H9 (cell line): ENCODE results near the gene TGFBI. TPM values are rescaled to one million over a fixed set of nuclear protein-coding genes. Genes with fewer than 3 reads are reported as not detected.

ENCODE experiments used
- DNase-seq: peaks from one replicate; pipeline ENCODE4 v3.0.0-alpha.2; 2017
- H2AFZ ChIP-seq: one replicate; pipeline ENCODE4 v1.6.1; 2013; ENCODE audit warnings: mild to moderate bottlenecking, low read length, control low read depth, moderate library complexity
- H2AK5ac ChIP-seq: 2 replicates; pipeline ENCODE4 v1.6.1; 2013; ENCODE audit warnings: low read length, control low read depth, mixed read lengths; ENCODE audit not compliant: insufficient read length
- H2BK120ac ChIP-seq: one replicate; pipeline ENCODE4 v1.6.1; 2013; ENCODE audit warnings: low read depth, mild to moderate bottlenecking, low read length, control low read depth, inconsistent platforms; ENCODE audit not compliant: poor library complexity, severe bottlenecking
- H2BK12ac ChIP-seq: 2 replicates; pipeline ENCODE4 v1.6.1; 2013; ENCODE audit warnings: low read length, control low read depth, mixed read lengths, low read depth; ENCODE audit not compliant: insufficient read length
- H2BK15ac ChIP-seq: 2 replicates; pipeline ENCODE4 v1.6.1; 2013; ENCODE audit warnings: low read depth, low read length, control low read depth
- H2BK20ac ChIP-seq: one replicate; pipeline ENCODE4 v1.6.1; 2013; ENCODE audit warnings: low read depth, mild to moderate bottlenecking, low read length, control low read depth, inconsistent platforms; ENCODE audit not compliant: poor library complexity, severe bottlenecking
- H2BK5ac ChIP-seq: 2 replicates; pipeline ENCODE4 v1.6.1; 2013; ENCODE audit warnings: low read length, control low read depth, mixed read lengths; ENCODE audit not compliant: insufficient read length
- H3K14ac ChIP-seq: 2 replicates; pipeline ENCODE4 v1.6.1; 2013; ENCODE audit warnings: low read length, control low read depth; ENCODE audit not compliant: insufficient read depth
- H3K18ac ChIP-seq: 2 replicates; pipeline ENCODE4 v1.6.1; 2013; ENCODE audit warnings: low read depth, mild to moderate bottlenecking, mixed read lengths, low read length, control low read depth; ENCODE audit not compliant: insufficient read length
- H3K23ac ChIP-seq: 2 replicates; pipeline ENCODE4 v1.6.1; 2013; ENCODE audit warnings: low read length, control low read depth, mixed read lengths, low read depth; ENCODE audit not compliant: insufficient read length
- H3K23me2 ChIP-seq: 2 replicates; pipeline ENCODE4 v1.6.1; 2013; ENCODE audit warnings: low read depth, mild to moderate bottlenecking, mixed read lengths, low read length, control low read depth; ENCODE audit not compliant: insufficient read length, poor library complexity, severe bottlenecking
- H3K27ac ChIP-seq: 2 replicates; pipeline ENCODE4 v1.5.1; 2013; ENCODE audit warnings: low read length, control low read depth, mixed read lengths, low read depth; ENCODE audit not compliant: insufficient read length
- H3K27me3 ChIP-seq: 2 replicates; pipeline ENCODE4 v1.6.1; 2013; ENCODE audit warnings: low read length, control low read depth, inconsistent platforms; ENCODE audit not compliant: insufficient read depth
- H3K4ac ChIP-seq: 2 replicates; pipeline ENCODE4 v1.6.1; 2013; ENCODE audit warnings: low read depth, mild to moderate bottlenecking, control low read depth, inconsistent platforms, low read length, moderate library complexity
- H3K4me1 ChIP-seq: 2 replicates; pipeline ENCODE4 v1.6.1; 2013; ENCODE audit warnings: low read length, control low read depth, inconsistent platforms; ENCODE audit not compliant: insufficient read depth
- H3K4me2 ChIP-seq: 2 replicates; pipeline ENCODE4 v1.6.1; 2013; ENCODE audit warnings: low read length, control low read depth, mixed read lengths; ENCODE audit not compliant: insufficient read length, insufficient read depth
- H3K56ac ChIP-seq: 2 replicates; pipeline ENCODE4 v1.6.1; 2013; ENCODE audit warnings: low read depth, mild to moderate bottlenecking, mixed read lengths, low read length, control low read depth; ENCODE audit not compliant: insufficient read length
- H3K79me1 ChIP-seq: 2 replicates; pipeline ENCODE4 v1.6.1; 2013; ENCODE audit warnings: low read depth, mild to moderate bottlenecking, moderate library complexity, low read length, control low read depth, inconsistent platforms; ENCODE audit not compliant: insufficient read depth, poor library complexity, severe bottlenecking
- H3K79me2 ChIP-seq: 2 replicates; pipeline ENCODE4 v1.6.1; 2013; ENCODE audit warnings: low read length, control low read depth, inconsistent platforms; ENCODE audit not compliant: insufficient read depth
- H3K9ac ChIP-seq: 2 replicates; pipeline ENCODE4 v1.6.1; 2013; ENCODE audit warnings: low read length, control low read depth, mixed read lengths; ENCODE audit not compliant: insufficient read length; ENCODE audit errors: extremely low read depth
- H3K9me3 ChIP-seq: one replicate; pipeline ENCODE4 v1.6.1; 2013; ENCODE audit warnings: low read depth, low read length, inconsistent platforms; ENCODE audit not compliant: control insufficient read depth
- H3T11ph ChIP-seq: one replicate; pipeline ENCODE4 v1.6.1; 2013; ENCODE audit warnings: mild to moderate bottlenecking, low read length, control low read depth, inconsistent platforms
- H4K20me1 ChIP-seq: one replicate; pipeline ENCODE4 v1.6.1; 2013; ENCODE audit not compliant: control insufficient read depth, insufficient read length, insufficient read depth
- H4K5ac ChIP-seq: 2 replicates; pipeline ENCODE4 v1.6.1; 2013; ENCODE audit warnings: low read depth, mild to moderate bottlenecking, mixed read lengths, low read length, control low read depth; ENCODE audit not compliant: insufficient read length
- H4K8ac ChIP-seq: replicated peaks from 2 replicates; pipeline ENCODE4 v1.6.1; 2013; ENCODE audit warnings: low read length, control low read depth, mixed read lengths, low read depth; ENCODE audit not compliant: insufficient read length
- H4K91ac ChIP-seq: 2 replicates; pipeline ENCODE4 v1.6.1; 2013; ENCODE audit warnings: low read depth, mild to moderate bottlenecking, moderate library complexity, mixed read lengths, low read length, control low read depth; ENCODE audit not compliant: insufficient read length
- H3K27ac Mint-ChIP-seq, 3 experiments: 2 replicates in 2 of 3; 3 replicates in 1 of 3; pipeline ENCODE4 v1.8.0; 2020 to 2021; ENCODE audit warnings: mixed read lengths in 3 of 3, mild to moderate bottlenecking in 1 of 3, moderate library complexity in 1 of 3
- H3K27me3 Mint-ChIP-seq: 2 replicates; pipeline ENCODE4 v1.8.0; 2021; ENCODE audit warnings: low read depth, mild to moderate bottlenecking, moderate library complexity, mixed read lengths
- H3K36me3 Mint-ChIP-seq, 3 experiments: 2 replicates in 2 of 3; 3 replicates in 1 of 3; pipeline ENCODE4 v1.8.0; 2020 to 2021; ENCODE audit warnings: low read depth in 3 of 3, mixed read lengths in 3 of 3; ENCODE audit not compliant: insufficient read depth in 1 of 3
- H3K4me1 Mint-ChIP-seq, 2 experiments: 2 replicates each; pipeline ENCODE4 v1.8.0; 2020; ENCODE audit warnings: mixed read lengths in 2 of 2
- H3K4me3 Mint-ChIP-seq, 2 experiments: 2 replicates in 1 of 2; 3 replicates in 1 of 2; pipeline ENCODE4 v1.8.0; 2020 to 2021; ENCODE audit warnings: mild to moderate bottlenecking in 2 of 2, mixed read lengths in 2 of 2, moderate library complexity in 1 of 2
- H3K9me3 Mint-ChIP-seq, 2 experiments: 2 replicates in 1 of 2; 3 replicates in 1 of 2; pipeline ENCODE4 v1.8.0; 2020; ENCODE audit warnings: mild to moderate bottlenecking in 2 of 2, mixed read lengths in 2 of 2, moderate library complexity in 1 of 2
- CTCF ChIP-seq: fragments of 200-600 bp; sonication (generic); conservative IDR thresholded peaks from 3 replicates; pipeline ENCODE4 v1.8.0; 2021; ENCODE audit warnings: antibody characterized with exemption, mild to moderate bottlenecking
- WGBS: extraction: QIAGEN DNeasy Blood & Tissue Kit; methylation state at CpG from one replicate; pipeline ENCODE4 v1.1.7; 2013; ENCODE audit warnings: missing lambda C conversion rate, low lambda C conversion rate, mixed read lengths; ENCODE audit not compliant: insufficient read length; ENCODE audit errors: extremely low coverage; 5-methylcytosine and 5-hydroxymethylcytosine counted together
- total RNA-seq: library from RNA; stranded (reverse); gene quantifications from 2 replicates; pipeline ENCODE4 v1.2.1, GENCODE V29; 2021

Gene TGFBI
- total RNA-seq, 1 experiment from 2014 or later, result 4.7 TPM

GRCh38 chr5:136108180-136108611, 79.4 kb downstream of the TGFBI start:
- TF ChIP-seq CTCF, result no peak
- H3K4me1 ChIP-seq, result peaks cover 3% of the 10 kb centered on the region; the same call in 1 of the 2 replicates
- no peak overlapping the region for H3K27ac Mint-ChIP-seq

More at GRCh38 chr5:136108180-136108611, 79.4 kb downstream of the TGFBI start:
- Histone ChIP-seq H4K5ac (no peak overlapping the region), H3T11ph (no peak overlapping the region), H4K20me1 (no peaks in the 10 kb centered on the region), H2BK5ac (no peak overlapping the region), H3K79me1 (no peaks in the 10 kb centered on the region), H2AFZ (no peak overlapping the region), H4K8ac (no peak overlapping the region), H2BK15ac (no peak overlapping the region), H3K9ac (no peak overlapping the region), H3K9me3 (no peaks in the 10 kb centered on the region), H3K27me3 (no peaks in the 10 kb centered on the region), H3K56ac (no peak overlapping the region), H2BK20ac (no peak overlapping the region), H4K91ac (no peak overlapping the region), H3K23ac (no peak overlapping the region), H3K14ac (no peak overlapping the region), H3K27ac (no peak overlapping the region), H3K23me2 (no peaks in the 10 kb centered on the region), H2BK12ac (no peak overlapping the region), H3K4ac (no peak overlapping the region), H3K18ac (no peak overlapping the region), H2BK120ac (no peak overlapping the region), H3K79me2 (no peaks in the 10 kb centered on the region), H3K4me2 (no peak overlapping the region), H2AK5ac (no peak overlapping the region)
- no peak for DNase-seq
- H3K36me3 Mint-ChIP-seq, result no peaks in the 10 kb centered on the region
- no peak overlapping the region for H3K4me3 Mint-ChIP-seq
- no CpG with 5 or more reads among the region's 2 CpGs for WGBS
- H3K27me3 Mint-ChIP-seq, result peaks cover 4% of the 10 kb centered on the region
- no peaks in the 10 kb centered on the region; a peak in 1 of 5 replicates for H3K9me3 Mint-ChIP-seq
- H3K4me1 Mint-ChIP-seq, result peaks cover 18 to 23% of the 10 kb centered on the region in 2 experiments
